GM12873 (cell line): ENCODE data around the gene TSPAN5.

ENCODE experiments used
- CTCF ChIP-seq: IDR thresholded peaks from 2 replicates; pipeline ENCODE4 v1.5.1; 2012; ENCODE audit warnings: low read depth, mild to moderate bottlenecking, moderate library complexity, low read length, control low read depth; ENCODE audit not compliant: insufficient read depth; ENCODE audit errors: missing control alignments

Gene TSPAN5

GRCh38 chr4:98653890-98654867, 4.2 kb downstream of the TSPAN5 start:
- no peak for TF ChIP-seq CTCF

- no peak for TF ChIP-seq CTCF
Measured at GRCh38 chr4:98652996-98653395, 5.4 kb downstream of the TSPAN5 start.

GRCh38 chr4:98648602-98649001, 9.8 kb downstream of the TSPAN5 start:
- no peak for TF ChIP-seq CTCF

GRCh38 chr4:98646422-98646821, 12.0 kb downstream of the TSPAN5 start:
- TF ChIP-seq CTCF, result no peak

GRCh38 chr4:98645527-98645926, 12.9 kb downstream of the TSPAN5 start:
- no peak for TF ChIP-seq CTCF

- TF ChIP-seq CTCF, result no peak
Measured at GRCh38 chr4:98643755-98644154, 14.7 kb downstream of the TSPAN5 start.

GRCh38 chr4:98642991-98643426, 15.4 kb downstream of the TSPAN5 start:
- no peak for TF ChIP-seq CTCF
